Endothelial cell of umbilical vein (primary cell): ENCODE results near the gene ENOPH1.

Experiments
- CTCF ChIP-seq, 2 donors: IDR thresholded peaks; 1 replicate in 1 of 2; 2 replicates in 1 of 2; pipeline ENCODE4 v1.5.1; 2011; ENCODE audit warnings: low read length in 2 of 2, mild to moderate bottlenecking in 2 of 2, moderate library complexity in 2 of 2, control low read depth in 1 of 2, inconsistent platforms in 1 of 2, low read depth in 1 of 2; ENCODE audit not compliant: insufficient read depth in 1 of 2; ENCODE audit errors: extremely low read depth in 1 of 2
- EZH2 ChIP-seq: IDR thresholded peaks from 2 replicates; pipeline ENCODE4 v1.6.1; 2012; ENCODE audit warnings: borderline replicate concordance, low read depth, mild to moderate bottlenecking, moderate library complexity, low read length, inconsistent platforms; ENCODE audit not compliant: severe bottlenecking
- GATA2 ChIP-seq: IDR thresholded peaks from 2 replicates; pipeline ENCODE4 v1.7.0; 2011; ENCODE audit warnings: low read depth, mild to moderate bottlenecking, moderate library complexity, mixed read lengths, low read length; ENCODE audit not compliant: insufficient read length, insufficient read depth
- JUN ChIP-seq: IDR thresholded peaks from 2 replicates; pipeline ENCODE4 v1.6.1; 2011; ENCODE audit warnings: borderline replicate concordance, low read depth; ENCODE audit not compliant: insufficient read length, insufficient read depth
- POLR2A ChIP-seq: IDR thresholded peaks from 2 replicates; pipeline ENCODE4 v1.6.1; 2012; ENCODE audit warnings: low read depth, mild to moderate bottlenecking, control low read depth, low read length
- POLR2AphosphoS5 ChIP-seq: IDR thresholded peaks from 2 replicates; pipeline ENCODE4 v1.6.1; 2012; ENCODE audit warnings: low read depth, mild to moderate bottlenecking, control low read depth, low read length, moderate library complexity; ENCODE audit not compliant: insufficient read depth

- TF ChIP-seq POLR2A: no peak
- TF ChIP-seq CTCF (IDR thresholded peaks at IDR 0.05; ENCODE audit: extremely low read depth in 1 of 2, insufficient read depth in 1 of 2, low read depth in 1 of 2, low read length in 2 of 2): no peak
- TF ChIP-seq POLR2AphosphoS5: no peak
- no peak for TF ChIP-seq JUN
- no peak for TF ChIP-seq EZH2
- TF ChIP-seq GATA2: no peak
Measured at GRCh38 chr4:82484996-82485783, 54.8 kb downstream of the ENOPH1 start.
